ENCODE measurements around the gene FAM124A. TPM values are rescaled to one million over a fixed set of nuclear protein-coding genes. Genes with fewer than 3 reads are reported as not detected.

FAM124A gene
- total RNA-seq, 2 donors from 2014 or later, result 5.5 to 11.2 TPM

DNA sequence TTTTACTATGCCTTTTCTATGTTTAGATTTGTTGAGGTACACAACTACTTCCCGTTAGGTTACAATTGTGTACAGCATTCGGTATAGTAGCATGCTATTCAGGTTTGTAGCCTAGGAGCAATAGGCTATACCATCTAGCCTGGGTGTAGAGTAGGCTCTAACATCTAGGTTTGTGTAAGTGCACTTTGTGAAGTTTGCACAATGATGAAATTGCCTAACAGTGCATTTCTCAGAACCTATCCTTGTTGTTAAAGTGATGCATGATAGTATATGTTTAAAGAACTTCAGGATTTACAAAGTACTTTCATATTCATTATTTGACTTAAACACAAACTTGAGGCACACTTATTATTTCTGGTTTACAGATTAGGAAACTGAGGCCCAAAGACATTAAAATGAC, 105.8 kb downstream of the FAM124A start:
- H3K4me3 ChIP-seq, result no peak overlapping the region
- no peaks in the 10 kb centered on the region for H3K4me1 ChIP-seq (replicated peaks)
- H3K9me3 ChIP-seq, result no peaks in the 10 kb centered on the region
- 100% methylated on average over 2 of the region's 2 CpGs for WGBS
- no peaks in the 10 kb centered on the region for H3K36me3 ChIP-seq
- H3K27ac ChIP-seq, result no peak overlapping the region
- TF ChIP-seq, protein P1, sequence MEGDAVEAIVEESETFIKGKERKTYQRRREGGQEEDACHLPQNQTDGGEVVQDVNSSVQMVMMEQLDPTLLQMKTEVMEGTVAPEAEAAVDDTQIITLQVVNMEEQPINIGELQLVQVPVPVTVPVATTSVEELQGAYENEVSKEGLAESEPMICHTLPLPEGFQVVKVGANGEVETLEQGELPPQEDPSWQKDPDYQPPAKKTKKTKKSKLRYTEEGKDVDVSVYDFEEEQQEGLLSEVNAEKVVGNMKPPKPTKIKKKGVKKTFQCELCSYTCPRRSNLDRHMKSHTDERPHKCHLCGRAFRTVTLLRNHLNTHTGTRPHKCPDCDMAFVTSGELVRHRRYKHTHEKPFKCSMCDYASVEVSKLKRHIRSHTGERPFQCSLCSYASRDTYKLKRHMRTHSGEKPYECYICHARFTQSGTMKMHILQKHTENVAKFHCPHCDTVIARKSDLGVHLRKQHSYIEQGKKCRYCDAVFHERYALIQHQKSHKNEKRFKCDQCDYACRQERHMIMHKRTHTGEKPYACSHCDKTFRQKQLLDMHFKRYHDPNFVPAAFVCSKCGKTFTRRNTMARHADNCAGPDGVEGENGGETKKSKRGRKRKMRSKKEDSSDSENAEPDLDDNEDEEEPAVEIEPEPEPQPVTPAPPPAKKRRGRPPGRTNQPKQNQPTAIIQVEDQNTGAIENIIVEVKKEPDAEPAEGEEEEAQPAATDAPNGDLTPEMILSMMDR (IDR thresholded peaks at IDR 0.05), result no peak
- TF ChIP-seq POLR2AphosphoS5 (IDR thresholded peaks at IDR 0.05), result no peak
- no peak for TF ChIP-seq POLR2A (IDR thresholded peaks at IDR 0.05)
- intact Hi-C loops (cut with DNase I), result no loop called here
- no peak for DNase-seq (ENCODE audit: low spot score)
- H3K27me3 ChIP-seq (replicated peaks; ENCODE audit: insufficient read depth), result no peaks in the 10 kb centered on the region

GRCh38 chr13:51328488-51328887, 106.3 kb downstream of the FAM124A start:
- H3K4me1 ChIP-seq (replicated peaks), result no peaks in the 10 kb centered on the region
- H3K4me3 ChIP-seq, result no peak overlapping the region
- H3K27me3 ChIP-seq (replicated peaks; ENCODE audit: insufficient read depth), result no peaks in the 10 kb centered on the region
- intact Hi-C loops (cut with DNase I), result no loop called here
- TF ChIP-seq, protein P1 (IDR thresholded peaks at IDR 0.05), result no peak
- TF ChIP-seq POLR2A (IDR thresholded peaks at IDR 0.05), result no peak
- no peak for TF ChIP-seq POLR2AphosphoS5 (IDR thresholded peaks at IDR 0.05)
- 69% methylated on average over 6 of the region's 6 CpGs for WGBS
- H3K36me3 ChIP-seq, result no peaks in the 10 kb centered on the region
- no peaks in the 10 kb centered on the region for H3K9me3 ChIP-seq
- no peak for DNase-seq (ENCODE audit: low spot score)
- H3K27ac ChIP-seq, result no peak overlapping the region

GRCh38 chr13:51329606-51330005, 107.4 kb downstream of the FAM124A start:
- intact Hi-C loops (cut with DNase I), result no loop called here
- no peak for DNase-seq (ENCODE audit: low spot score)
- no peaks in the 10 kb centered on the region for H3K9me3 ChIP-seq
- no peaks in the 10 kb centered on the region for H3K36me3 ChIP-seq
- H3K4me3 ChIP-seq, result no peak overlapping the region
- H3K27me3 ChIP-seq (replicated peaks; ENCODE audit: insufficient read depth), result no peaks in the 10 kb centered on the region
- H3K27ac ChIP-seq, result no peak overlapping the region
- TF ChIP-seq POLR2A (IDR thresholded peaks at IDR 0.05) (no peak), POLR2AphosphoS5 (IDR thresholded peaks at IDR 0.05) (no peak)
- TF ChIP-seq, protein P1 (IDR thresholded peaks at IDR 0.05), result no peak
- WGBS, result 96% methylated on average over 3 of the region's 3 CpGs
- no peaks in the 10 kb centered on the region for H3K4me1 ChIP-seq (replicated peaks)

DNA sequence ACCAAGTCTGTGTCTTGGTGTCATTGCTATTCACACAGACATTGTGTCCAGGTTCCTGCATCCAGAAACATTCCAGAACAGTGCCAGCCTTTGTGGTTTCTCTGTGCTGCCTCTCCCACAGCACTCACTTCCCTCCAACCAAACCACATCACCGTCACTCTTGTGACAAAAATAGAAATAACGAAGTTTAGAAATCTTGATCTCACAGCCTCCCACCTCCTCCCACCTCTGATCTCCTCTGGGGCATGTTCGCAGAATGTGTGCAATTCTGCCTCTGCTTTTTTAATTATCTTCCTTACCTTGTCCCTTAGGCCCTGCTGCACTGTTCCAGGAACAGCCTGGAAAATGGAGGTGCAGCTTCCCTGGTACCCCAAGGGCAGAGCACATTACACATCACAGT, 108.6 kb downstream of the FAM124A start:
- no peak for DNase-seq (ENCODE audit: low spot score)
- H3K27ac ChIP-seq, result no peak overlapping the region
- H3K4me3 ChIP-seq, result no peak overlapping the region
- no peaks in the 10 kb centered on the region for H3K9me3 ChIP-seq
- no peaks in the 10 kb centered on the region for H3K36me3 ChIP-seq
- TF ChIP-seq, protein P1 (IDR thresholded peaks at IDR 0.05), result no peak
- TF ChIP-seq POLR2AphosphoS5 (IDR thresholded peaks at IDR 0.05) (no peak), POLR2A (IDR thresholded peaks at IDR 0.05) (no peak)
- no peaks in the 10 kb centered on the region for H3K4me1 ChIP-seq (replicated peaks)
- intact Hi-C loops (cut with DNase I), result no loop called here
- H3K27me3 ChIP-seq (replicated peaks; ENCODE audit: insufficient read depth), result no peaks in the 10 kb centered on the region
- WGBS, result 77% methylated on average over 3 of the region's 3 CpGs

- intact Hi-C loops (cut with DNase I), result no loop called here
- no peak overlapping the region for H3K27ac ChIP-seq
- no peaks in the 10 kb centered on the region for H3K9me3 ChIP-seq
- H3K36me3 ChIP-seq, result no peaks in the 10 kb centered on the region
- TF ChIP-seq POLR2AphosphoS5 (IDR thresholded peaks at IDR 0.05), result no peak
- TF ChIP-seq POLR2A (IDR thresholded peaks at IDR 0.05), result no peak
- TF ChIP-seq, protein P1 (IDR thresholded peaks at IDR 0.05), result no peak
- 73% methylated on average over 6 of the region's 6 CpGs for WGBS
- no peaks in the 10 kb centered on the region for H3K4me1 ChIP-seq (replicated peaks)
- no peak for DNase-seq (ENCODE audit: low spot score)
- no peak overlapping the region for H3K4me3 ChIP-seq
- H3K27me3 ChIP-seq (replicated peaks; ENCODE audit: insufficient read depth), result no peaks in the 10 kb centered on the region
These were observed 109.2 kb downstream of the FAM124A start for GRCh38 chr13:51331354-51331861.
